NOMO-1 treated with DMSO at 0.1 percent for 48 hours (cell line): Measurements from ENCODE around the gene PDE10A.
"Not testable (repeated sequence)": the region's sequence is repeated elsewhere in the genome, so short reads cannot be mapped to it uniquely, and the experiment has no call there.

Source experiments
- DNase-seq: peaks from one replicate; lab custom pipeline; 2025; ENCODE audit not compliant: unreplicated experiment; lab: John Stamatoyannopoulos, UW

The PDE10A gene

GRCh38 chr6:165594584-165595333 is 68.3 kb downstream of the PDE10A start:
- no peak for DNase-seq

DNA sequence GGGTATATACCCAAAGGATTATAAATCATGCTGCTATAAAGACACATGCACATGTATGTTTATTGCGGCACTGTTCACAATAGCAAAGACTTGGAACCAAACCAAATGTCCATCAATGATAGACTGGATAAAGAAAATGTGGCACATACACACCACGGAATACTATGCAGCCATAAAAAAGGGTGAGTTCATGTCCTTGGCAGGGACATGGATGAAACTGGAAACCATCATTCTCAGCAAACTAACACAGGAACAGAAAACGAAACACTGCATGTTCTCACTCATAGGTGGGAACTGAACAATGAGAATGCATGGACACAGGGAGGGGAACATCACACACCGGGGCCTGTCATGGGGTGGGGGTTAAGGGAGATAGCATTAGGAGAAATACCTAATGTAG is 70.1 kb downstream of the PDE10A start:
- not testable (repeated sequence) for DNase-seq

GRCh38 chr6:165588515-165588914 is 74.5 kb downstream of the PDE10A start:
- DNase-seq, result no peak

DNA sequence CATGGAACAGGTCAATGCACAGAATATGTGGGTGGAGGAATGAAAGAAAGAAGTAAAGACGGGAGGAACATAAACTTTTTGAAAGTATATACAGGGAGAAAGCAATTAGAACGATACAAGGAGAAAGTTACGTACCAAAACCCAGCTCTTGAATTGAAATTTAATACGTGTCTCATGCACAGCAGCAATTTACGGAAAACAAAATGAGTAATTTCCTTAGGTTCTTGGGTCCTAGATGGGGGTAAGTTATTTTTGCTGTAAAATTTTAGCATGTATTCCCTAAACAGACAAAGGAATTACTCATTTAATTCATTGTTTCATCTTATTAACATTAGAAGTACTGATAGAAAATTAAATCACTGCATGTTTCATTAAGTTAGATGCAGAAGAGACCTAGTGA is 75.8 kb downstream of the PDE10A start:
- DNase-seq, result no peak

DNA sequence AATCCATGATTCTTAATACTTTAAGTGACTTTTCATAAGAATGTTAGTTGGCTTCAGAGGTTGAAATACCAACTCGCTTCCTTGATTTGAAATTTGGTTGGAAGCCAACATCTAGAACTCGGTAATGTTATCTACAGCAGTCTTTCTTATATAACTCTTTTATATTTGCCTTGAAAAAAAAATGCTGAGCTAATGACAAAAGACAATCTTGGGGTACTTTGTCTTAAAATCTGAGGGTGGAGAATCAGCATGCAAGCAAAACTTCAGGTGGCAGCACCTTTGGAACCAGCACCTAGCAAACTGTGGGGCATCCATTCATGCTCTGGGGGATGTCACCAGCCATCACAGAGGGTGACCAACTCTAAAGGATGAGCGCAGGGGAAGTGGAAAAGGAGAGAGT is 76.3 kb downstream of the PDE10A start:
- no peak for DNase-seq

DNA sequence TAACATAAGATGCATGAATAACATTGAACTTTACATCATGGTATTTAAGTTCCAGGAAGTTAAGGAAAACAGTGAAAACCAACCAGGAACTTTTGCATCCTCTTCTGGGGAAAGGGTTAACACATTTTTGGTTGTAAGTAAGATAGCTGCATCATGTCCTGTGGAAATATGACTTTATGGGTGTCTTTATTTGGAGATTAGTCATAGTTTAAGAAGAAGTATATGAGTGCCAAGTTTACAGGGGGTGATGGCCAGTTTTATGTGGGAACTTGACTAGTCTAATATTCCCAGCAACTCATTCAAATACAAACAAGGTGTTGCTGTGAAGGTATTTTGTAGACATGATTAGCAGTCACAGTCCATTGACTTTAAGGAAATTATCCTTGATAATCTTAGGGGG is 78.0 kb downstream of the PDE10A start:
- DNase-seq, result no peak

- DNase-seq, result no peak
Measured at GRCh38 chr6:165584541-165584940, 78.5 kb downstream of the PDE10A start.

- no peak for DNase-seq
Measured at GRCh38 chr6:165581678-165582077, 81.4 kb downstream of the PDE10A start.

- DNase-seq, result no peak
Measured at GRCh38 chr6:165580136-165580535, 82.9 kb downstream of the PDE10A start.

DNA sequence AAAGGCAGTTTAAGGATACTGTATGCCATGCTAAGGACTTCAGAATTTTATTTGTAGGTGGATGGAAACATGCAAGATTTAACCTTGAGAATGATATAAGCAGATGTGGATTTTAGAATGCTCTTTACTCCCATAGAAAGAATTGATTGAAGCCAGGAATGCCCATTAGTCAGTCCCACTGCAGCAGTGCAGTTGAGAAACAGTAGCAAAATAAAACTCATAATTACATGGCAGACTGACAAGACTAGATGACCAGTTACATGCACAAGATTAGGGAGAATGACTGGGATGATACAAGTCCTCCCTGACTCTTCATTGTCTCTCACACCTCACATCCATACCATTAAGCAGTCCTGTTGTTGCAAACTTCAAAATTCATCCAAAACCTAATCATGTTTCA is 83.9 kb downstream of the PDE10A start:
- no peak for DNase-seq

DNA sequence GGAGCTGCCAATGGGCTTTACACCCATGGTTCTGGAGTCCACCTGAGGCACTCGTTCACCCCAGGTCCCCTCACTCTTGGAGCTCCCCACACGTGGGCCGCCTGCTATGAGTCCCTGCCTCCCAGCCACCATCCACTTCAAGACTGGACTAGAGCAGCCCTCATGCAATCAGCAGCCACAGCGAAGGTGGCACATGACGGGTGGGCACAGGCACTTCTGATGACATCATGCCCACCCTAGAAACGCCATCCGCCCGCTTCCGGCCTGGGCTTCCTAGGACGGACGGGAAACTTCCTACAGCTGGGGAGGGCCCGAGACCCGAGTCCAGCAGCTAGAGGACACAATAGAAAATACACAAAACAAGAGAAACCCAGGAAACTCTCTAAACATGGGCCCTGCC is 85.5 kb downstream of the PDE10A start:
- DNase-seq, result no peak

DNA sequence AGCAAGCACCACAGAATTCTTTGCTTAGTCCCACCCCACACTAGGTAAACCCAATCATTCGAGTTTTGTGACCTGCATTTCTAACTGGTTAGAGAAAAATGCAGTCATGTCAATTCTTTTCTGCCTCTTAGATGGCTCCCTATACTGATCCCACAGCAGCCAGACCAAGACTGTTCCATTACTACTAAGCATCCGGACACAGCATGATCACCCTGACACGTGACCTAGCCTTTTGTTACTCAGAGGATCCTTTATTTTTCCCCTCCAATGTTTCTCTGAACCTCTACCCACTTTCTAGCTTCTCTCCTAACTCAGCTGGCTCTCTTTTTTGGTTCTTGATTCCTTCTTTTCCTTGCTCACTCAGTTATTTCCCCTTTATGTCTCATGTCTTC is 87.9 kb downstream of the PDE10A start:
- no peak for DNase-seq

DNA sequence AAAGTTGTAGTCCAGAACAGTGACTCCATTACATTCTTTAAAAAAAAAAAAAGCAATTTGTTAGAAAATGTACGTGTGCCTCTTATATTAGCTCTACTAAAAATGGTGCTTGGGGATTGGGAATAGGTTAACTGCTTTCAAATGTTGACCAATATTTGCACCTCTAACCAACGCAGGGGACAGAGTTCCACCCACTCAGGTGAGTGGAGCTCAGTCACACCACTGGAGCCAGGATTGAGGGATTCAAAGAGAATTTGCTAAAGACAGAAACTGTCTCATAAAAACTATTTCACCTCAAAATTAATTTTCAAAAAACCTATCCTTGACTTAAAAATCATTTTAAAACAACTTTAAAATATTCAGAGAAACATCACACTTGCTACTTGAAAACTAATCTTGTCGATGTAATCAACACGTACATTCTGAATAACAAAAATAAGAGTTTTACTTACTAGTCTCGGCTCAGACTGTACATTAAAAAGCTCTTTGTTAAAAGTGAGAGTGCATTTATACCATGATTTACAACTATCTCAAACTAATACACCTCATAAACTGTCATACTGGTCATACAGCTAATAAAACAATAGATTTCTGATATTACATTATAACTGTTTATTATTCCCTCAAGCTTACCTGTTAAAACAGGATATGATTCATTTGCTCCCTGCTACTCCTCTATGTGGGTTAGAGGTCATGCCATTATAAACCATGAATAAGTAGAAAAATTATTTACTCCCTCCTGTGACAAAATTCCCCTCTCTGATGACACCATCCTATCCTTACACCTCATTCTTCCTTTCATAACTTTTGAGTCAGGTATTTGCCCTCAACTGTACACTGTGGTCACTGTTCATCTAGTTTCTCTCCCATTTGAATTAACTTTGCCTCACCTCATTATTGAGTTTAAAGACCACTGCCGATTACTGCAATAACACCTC is 88.6 kb downstream of the PDE10A start:
- DNase-seq, result no peak

- DNase-seq, result no peak
Measured at GRCh38 chr6:165573671-165574070, 89.4 kb downstream of the PDE10A start.

- no peak for DNase-seq
Measured at GRCh38 chr6:165571721-165572132, 91.3 kb downstream of the PDE10A start.

DNA sequence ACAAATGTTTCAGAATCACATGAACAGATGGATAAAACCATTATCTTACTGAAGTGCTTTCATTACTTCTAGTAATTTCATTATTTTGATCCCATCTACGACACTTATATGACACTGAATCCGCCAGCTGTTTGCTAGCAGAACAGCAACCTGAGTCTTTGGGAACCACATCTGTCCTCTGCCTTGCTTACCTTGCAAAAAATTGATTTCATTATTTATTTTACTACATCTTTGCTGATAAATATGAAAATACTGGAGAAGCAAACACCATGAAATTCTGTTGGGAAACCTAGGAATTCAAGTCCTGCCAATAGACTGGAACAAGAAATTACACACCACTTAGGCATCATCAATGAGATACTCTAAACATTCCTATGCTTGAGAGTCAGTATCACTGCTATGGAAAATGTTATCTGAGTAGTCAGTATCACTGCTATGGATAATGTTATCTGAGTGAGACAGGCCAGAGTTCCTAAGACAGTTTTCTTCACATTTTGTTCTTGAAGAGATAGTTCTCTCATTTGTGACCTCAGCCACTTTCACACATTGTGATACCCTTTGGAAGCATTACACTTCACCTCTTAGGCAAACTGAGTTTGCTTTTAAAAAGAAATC is 91.9 kb downstream of the PDE10A start:
- DNase-seq, result no peak

DNA sequence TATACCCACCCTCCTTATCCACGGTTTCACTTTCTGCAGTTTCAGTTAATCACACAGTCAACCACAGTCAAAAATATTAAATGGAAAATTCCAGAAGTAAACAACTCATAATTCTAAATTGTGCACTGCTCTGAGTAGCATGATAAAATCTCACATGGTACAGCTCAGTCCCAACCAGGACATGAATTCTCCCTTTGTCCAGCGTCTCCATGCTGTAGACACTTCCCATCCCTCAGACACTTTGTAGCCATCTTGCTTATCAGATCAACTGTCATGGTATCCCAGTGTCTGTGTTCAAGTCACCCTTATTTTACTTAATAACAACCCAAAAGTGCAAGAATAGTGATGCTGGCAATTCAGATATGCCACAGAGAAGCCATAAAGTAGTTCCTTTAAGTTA is 94.7 kb downstream of the PDE10A start:
- DNase-seq, result no peak

DNA sequence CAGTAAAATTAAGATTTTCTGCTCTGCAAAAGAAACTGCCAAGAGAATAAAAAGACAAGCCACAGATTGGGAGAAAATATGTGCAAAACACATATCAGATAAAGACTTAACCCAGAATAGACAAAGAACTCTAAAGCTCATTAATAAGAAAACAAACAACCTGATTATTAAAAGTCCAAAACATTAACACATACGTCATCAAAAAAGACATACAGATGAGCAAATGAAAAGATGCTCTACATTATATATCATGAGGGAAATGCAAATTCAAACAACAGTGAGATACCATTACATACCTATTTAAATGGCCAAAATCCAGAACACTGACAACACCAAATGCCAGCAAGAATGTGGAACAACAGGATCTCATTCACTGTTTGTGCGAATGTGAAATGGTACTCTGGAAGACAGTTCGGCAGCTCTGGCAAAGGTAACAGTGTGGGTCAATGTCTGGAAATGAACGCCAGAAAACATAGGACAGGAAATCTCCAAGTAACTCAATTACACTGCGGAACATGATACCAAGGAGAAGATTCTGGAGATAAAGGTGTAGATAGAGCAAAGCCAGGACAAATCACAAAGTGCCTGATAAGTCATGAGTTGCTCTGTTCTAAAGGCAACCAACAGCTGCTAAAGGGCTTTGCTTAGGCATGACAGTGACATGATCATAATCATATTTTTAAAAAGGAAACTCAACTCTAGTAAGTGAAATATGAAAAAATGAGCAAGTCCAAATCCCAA is 96.8 kb downstream of the PDE10A start:
- no peak for DNase-seq

DNA sequence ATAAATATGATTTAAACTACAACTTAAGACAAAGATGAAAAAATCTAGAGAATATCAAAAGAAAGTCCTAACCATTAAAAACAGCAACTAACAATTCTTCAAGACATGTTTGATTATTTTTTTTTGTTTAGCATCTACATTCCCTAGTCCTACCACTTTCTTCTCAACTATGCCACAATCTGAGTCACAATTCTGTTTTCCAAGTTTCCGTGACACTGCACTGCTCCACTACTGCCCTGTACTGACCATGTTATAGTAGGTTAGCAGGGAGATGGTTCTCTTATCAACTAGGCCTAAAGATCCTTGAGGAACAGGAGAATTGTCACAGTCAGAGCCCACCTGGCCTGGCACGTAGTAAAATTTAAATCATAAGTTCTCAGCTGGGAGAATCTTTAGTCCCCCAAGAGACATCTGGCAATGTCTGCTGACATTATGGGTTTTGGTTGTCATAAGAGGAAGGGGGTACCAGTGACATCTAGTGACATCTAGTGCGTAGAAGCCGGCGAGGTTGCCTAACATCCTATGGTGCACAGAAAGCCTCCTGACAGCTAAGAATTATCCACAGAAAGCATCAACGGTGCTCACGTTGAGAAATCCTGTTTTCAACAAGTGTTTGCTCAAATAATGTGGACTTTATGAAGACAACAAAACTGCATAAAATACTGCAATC is 100.5 kb downstream of the PDE10A start:
- no peak for DNase-seq

DNA sequence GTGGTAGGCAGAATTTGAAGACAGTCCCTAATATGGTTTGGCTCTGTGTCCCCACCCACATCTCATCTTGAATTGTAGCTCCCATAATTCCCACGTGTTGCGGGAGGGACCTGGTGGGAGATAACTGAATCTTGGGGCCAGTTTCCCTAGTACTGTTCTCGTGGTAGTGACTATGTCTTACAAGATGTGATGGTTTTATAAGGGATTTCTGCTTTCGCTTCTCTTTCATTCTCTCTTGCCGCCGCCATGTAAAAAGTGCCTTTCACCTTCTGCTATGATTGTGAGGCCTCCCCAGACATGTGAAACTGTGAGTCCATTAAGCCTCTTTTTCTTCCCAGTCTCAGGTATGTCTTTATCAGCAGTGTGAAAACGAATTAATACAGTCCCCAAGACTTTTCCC is 103.4 kb downstream of the PDE10A start:
- DNase-seq, result no peak

DNA sequence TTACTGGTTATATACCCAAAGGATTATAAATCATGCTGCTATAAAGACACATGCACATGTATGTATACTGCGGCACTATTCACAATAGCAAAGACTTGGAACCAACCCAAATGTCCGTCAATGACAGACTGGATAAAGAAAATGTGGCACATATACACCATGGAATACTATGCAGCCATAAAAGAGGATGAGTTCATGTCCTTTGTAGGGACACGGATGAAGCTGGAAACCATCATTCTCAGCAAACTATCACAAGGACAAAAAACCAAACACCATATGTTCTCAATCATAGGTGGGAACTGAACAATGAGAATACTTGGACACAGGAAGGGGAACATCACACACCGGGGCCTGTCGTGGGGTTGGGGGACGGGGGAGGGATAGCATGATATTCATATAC is 104.9 kb downstream of the PDE10A start:
- not testable (repeated sequence) for DNase-seq
